GM19099 (cell line): ENCODE results near the gene SPAAR.

Source experiments
- POLR2A ChIP-seq: IDR thresholded peaks from 3 replicates; pipeline ENCODE4 v1.6.1; 2011; ENCODE audit warnings: low read depth; ENCODE audit not compliant: insufficient read length; ENCODE audit errors: extremely low read depth

SPAAR gene

GRCh38 chr9:35932735-35933134 lies 23.4 kb downstream of the SPAAR start:
- TF ChIP-seq POLR2A: no peak

GRCh38 chr9:35933550-35934067 lies 24.3 kb downstream of the SPAAR start:
- no peak for TF ChIP-seq POLR2A

GRCh38 chr9:35935261-35935660 lies 26.0 kb downstream of the SPAAR start:
- no peak for TF ChIP-seq POLR2A

- TF ChIP-seq POLR2A: no peak
Measured at GRCh38 chr9:35935755-35936509, 26.6 kb downstream of the SPAAR start.

- no peak for TF ChIP-seq POLR2A
Measured at GRCh38 chr9:35937227-35937626, 27.9 kb downstream of the SPAAR start.

- no peak for TF ChIP-seq POLR2A
Measured at GRCh38 chr9:35938474-35939356, 29.4 kb downstream of the SPAAR start.

GRCh38 chr9:35939679-35940250 lies 30.5 kb downstream of the SPAAR start:
- TF ChIP-seq POLR2A: no peak

- TF ChIP-seq POLR2A: no peak
Measured at GRCh38 chr9:35940458-35941407, 31.4 kb downstream of the SPAAR start.

- TF ChIP-seq POLR2A: no peak
Measured at GRCh38 chr9:35942286-35942685, 33.0 kb downstream of the SPAAR start.

GRCh38 chr9:35944173-35944572 lies 34.9 kb downstream of the SPAAR start:
- no peak for TF ChIP-seq POLR2A

- no peak for TF ChIP-seq POLR2A
Measured at GRCh38 chr9:35944841-35945240, 35.6 kb downstream of the SPAAR start.

- TF ChIP-seq POLR2A: no peak
Measured at GRCh38 chr9:35945341-35946018, 36.2 kb downstream of the SPAAR start.

- no peak for TF ChIP-seq POLR2A
Measured at GRCh38 chr9:35948451-35948850, 39.2 kb downstream of the SPAAR start.

- TF ChIP-seq POLR2A: no peak
Measured at GRCh38 chr9:35948901-35949318, 39.6 kb downstream of the SPAAR start.

GRCh38 chr9:35951736-35952135 lies 42.4 kb downstream of the SPAAR start:
- TF ChIP-seq POLR2A: no peak
